Neural crest cell (in vitro differentiated cells): ENCODE measurements around the gene DRC1. TPM values are rescaled to one million over a fixed set of nuclear protein-coding genes. Genes with fewer than 3 reads are reported as not detected.

ENCODE experiments used
- DNase-seq: peaks from one replicate; pipeline ENCODE4 v3.0.0; 2021; ENCODE audit warnings: low read depth, mixed read lengths, low spot score
- H3K27ac Mint-ChIP-seq: one replicate; pipeline ENCODE4 v1.8.0; 2021; ENCODE audit warnings: mild to moderate bottlenecking, mixed read lengths; ENCODE audit not compliant: unreplicated experiment
- H3K27me3 Mint-ChIP-seq: 2 replicates; pipeline ENCODE4 v1.8.0; 2021; ENCODE audit warnings: low read depth, mild to moderate bottlenecking, mixed read lengths
- H3K36me3 Mint-ChIP-seq: 2 replicates; pipeline ENCODE4 v1.8.0; 2021; ENCODE audit warnings: low read depth, mild to moderate bottlenecking, mixed read lengths
- H3K4me1 Mint-ChIP-seq: 2 replicates; pipeline ENCODE4 v1.8.0; 2021; ENCODE audit warnings: mixed read lengths
- H3K4me3 Mint-ChIP-seq: one replicate; pipeline ENCODE4 v1.8.0; 2021; ENCODE audit warnings: mild to moderate bottlenecking, mixed read lengths
- H3K9me3 Mint-ChIP-seq: 2 replicates; pipeline ENCODE4 v1.8.0; 2021; ENCODE audit warnings: mixed read lengths
- total RNA-seq: library from RNA; stranded (reverse); gene quantifications from 2 replicates; pipeline ENCODE4 v1.2.1, GENCODE V29; 2021
- TF ChIP-seq, protein P1 (sequence below): fragments of 200-600 bp; sonication (generic); conservative IDR thresholded peaks from 2 replicates; pipeline ENCODE4 v1.5.0; 2021; ENCODE audit warnings: antibody characterized with exemption, mild to moderate bottlenecking

The DRC1 gene
- total RNA-seq, 1 donor from 2014 or later = 0.30 TPM

DNA sequence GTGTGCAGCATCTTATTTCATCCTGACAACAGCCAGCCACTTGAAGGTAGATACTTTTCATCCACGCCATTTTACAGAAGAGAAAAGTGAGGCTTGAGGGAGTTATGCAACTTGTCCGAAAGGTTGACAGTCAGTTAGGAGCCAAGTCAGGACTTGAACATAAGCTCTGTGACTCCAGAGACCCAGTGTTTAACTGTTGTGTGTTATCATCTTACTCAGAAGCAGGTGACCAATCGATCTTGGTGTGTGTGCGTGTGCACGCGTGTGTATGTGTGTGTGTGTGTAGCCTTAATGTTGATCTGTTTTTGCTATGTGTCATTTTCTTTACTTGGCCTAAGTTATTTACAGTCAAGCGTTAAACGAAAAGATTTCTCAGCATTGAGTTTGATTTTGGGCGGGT lies 22.0 kb downstream of the DRC1 start:
- no peaks in the 10 kb centered on the region for H3K4me1 Mint-ChIP-seq
- H3K4me3 Mint-ChIP-seq = no peak overlapping the region
- no peaks in the 10 kb centered on the region for H3K27me3 Mint-ChIP-seq
- no peaks in the 10 kb centered on the region for H3K36me3 Mint-ChIP-seq
- no peak for DNase-seq
- H3K9me3 Mint-ChIP-seq = no peaks in the 10 kb centered on the region
- TF ChIP-seq, protein P1, sequence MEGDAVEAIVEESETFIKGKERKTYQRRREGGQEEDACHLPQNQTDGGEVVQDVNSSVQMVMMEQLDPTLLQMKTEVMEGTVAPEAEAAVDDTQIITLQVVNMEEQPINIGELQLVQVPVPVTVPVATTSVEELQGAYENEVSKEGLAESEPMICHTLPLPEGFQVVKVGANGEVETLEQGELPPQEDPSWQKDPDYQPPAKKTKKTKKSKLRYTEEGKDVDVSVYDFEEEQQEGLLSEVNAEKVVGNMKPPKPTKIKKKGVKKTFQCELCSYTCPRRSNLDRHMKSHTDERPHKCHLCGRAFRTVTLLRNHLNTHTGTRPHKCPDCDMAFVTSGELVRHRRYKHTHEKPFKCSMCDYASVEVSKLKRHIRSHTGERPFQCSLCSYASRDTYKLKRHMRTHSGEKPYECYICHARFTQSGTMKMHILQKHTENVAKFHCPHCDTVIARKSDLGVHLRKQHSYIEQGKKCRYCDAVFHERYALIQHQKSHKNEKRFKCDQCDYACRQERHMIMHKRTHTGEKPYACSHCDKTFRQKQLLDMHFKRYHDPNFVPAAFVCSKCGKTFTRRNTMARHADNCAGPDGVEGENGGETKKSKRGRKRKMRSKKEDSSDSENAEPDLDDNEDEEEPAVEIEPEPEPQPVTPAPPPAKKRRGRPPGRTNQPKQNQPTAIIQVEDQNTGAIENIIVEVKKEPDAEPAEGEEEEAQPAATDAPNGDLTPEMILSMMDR = no peak
- H3K27ac Mint-ChIP-seq = no peak overlapping the region

DNA sequence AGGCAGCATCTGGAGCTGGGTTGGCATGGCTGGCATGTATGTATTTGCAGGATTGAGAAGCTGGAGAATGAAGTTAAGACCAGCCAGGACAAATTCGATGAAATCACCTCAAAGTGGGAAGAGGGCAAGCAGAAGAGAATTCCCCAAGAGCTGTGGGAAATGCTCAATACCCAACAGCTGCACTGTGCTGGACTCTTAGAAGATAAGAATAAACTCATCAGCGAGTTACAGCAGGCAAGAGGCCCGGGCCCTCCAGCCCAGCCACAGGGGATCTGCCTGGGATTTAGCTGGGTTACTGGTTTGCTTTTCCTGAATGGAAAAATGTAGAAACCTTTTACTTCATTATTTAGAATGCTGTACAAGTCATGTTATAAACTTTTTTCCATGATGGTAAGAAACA lies 22.5 kb downstream of the DRC1 start:
- no peaks in the 10 kb centered on the region for H3K4me1 Mint-ChIP-seq
- H3K27me3 Mint-ChIP-seq = no peaks in the 10 kb centered on the region
- no peaks in the 10 kb centered on the region for H3K36me3 Mint-ChIP-seq
- H3K27ac Mint-ChIP-seq = no peak overlapping the region
- TF ChIP-seq, protein P1 = no peak
- H3K9me3 Mint-ChIP-seq = no peaks in the 10 kb centered on the region
- no peak overlapping the region for H3K4me3 Mint-ChIP-seq
- no peak for DNase-seq

DNA sequence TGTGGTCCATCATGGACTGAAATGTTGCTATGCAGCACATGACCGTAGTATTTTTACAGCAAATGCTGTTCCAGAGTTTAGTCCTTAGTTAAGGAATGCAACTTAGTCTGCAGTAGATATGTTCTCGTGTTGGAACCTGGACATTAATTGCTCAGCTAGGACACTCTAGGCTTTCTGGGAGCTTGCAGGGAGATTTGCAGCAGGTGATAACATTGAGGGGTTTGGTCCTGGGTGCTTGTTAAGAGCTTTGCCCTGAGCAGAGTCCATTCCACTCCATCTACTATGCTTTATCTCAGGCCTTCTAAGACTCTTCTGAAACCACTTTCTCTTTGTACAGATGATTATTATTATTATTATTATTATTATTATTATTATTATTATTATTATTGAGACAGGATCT lies 27.1 kb downstream of the DRC1 start:
- H3K4me3 Mint-ChIP-seq = no peak overlapping the region
- H3K4me1 Mint-ChIP-seq = peaks cover 17% of the 10 kb centered on the region
- H3K27ac Mint-ChIP-seq = no peak overlapping the region
- TF ChIP-seq, protein P1 = no peak
- no peaks in the 10 kb centered on the region for H3K36me3 Mint-ChIP-seq
- H3K9me3 Mint-ChIP-seq = no peaks in the 10 kb centered on the region
- DNase-seq = no peak
- no peaks in the 10 kb centered on the region for H3K27me3 Mint-ChIP-seq

DNA sequence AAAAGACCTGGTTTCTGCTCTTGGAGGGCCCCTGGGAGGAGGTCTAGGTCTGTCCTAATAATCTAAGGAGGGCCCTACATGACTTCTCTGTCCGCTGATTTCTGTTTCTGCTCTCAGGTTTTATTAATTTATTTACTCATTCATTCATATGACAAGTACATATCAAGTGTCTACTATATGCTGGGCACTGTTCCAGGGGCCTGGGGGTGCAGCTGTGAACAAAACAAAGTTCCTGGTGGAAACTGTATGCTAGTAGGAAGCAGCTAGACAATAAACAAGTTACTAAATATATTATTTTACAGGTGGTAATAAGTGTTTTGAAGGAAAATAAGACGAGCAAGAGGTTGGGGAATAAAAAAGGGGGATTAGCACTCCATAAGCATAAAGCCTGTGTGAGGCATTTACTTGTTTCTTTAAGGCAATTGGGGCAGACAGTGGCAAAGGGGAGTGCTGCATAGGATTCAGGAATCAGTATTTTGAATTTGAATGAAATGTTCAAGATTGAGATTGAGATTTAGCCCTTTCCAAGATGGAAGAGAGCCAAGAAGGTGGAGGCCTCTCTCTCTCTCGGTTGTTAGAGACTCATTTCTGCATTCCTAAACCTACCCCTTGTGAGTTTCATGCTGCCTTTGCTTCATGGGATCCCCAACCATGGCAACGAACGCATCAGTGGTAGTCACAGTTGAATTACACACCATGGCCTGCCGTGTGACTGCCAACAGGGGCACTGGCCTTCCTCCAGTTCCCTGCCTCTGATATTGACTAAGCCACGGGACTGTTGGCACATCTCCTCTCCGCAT lies 28.3 kb downstream of the DRC1 start:
- Mint-ChIP-seq H3K9me3 (no peaks in the 10 kb centered on the region), H3K4me3 (no peak overlapping the region), H3K27me3 (no peaks in the 10 kb centered on the region), H3K36me3 (no peaks in the 10 kb centered on the region), H3K4me1 (peaks cover 18% of the 10 kb centered on the region), H3K27ac (no peak overlapping the region)
- DNase-seq = no peak
- TF ChIP-seq, protein P1 = no peak

DNA sequence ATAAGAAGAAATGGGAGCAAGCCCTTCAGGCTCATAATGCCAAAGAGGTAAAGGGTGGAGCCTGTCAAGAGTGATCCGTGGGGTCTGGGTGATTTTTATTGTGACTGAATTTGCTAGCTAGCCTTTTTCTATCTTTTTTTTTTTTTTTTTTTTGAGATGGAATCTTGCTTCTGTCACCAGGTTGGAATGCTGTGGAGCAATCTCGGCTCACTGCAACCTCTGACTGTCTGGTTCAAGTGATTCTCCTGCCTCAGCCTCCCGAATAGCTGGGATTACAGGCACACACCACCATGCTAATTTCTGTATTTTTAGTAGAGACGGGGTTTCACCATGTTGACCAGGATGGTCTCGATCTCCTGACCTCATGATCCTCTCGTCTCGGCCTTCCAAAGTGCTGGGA lies 29.1 kb downstream of the DRC1 start:
- TF ChIP-seq, protein P1 = no peak
- Mint-ChIP-seq H3K27ac (no peak overlapping the region), H3K4me3 (no peak overlapping the region), H3K36me3 (no peaks in the 10 kb centered on the region), H3K9me3 (no peaks in the 10 kb centered on the region), H3K4me1 (peaks cover 18% of the 10 kb centered on the region), H3K27me3 (no peaks in the 10 kb centered on the region)
- DNase-seq = no peak
